NCI-H526 treated with DMSO at 0.1 percent for 48 hours (cell line): ENCODE measurements around the gene PLA2G12A.
A peak's percentile ranks its signal among the peaks of the same experiment; 100 is the strongest.
"Not testable (repeated sequence)": the region's sequence is repeated elsewhere in the genome, so short reads cannot be mapped to it uniquely, and the experiment has no call there.

Experiments used
- DNase-seq: peaks from one replicate; lab custom pipeline; 2025; lab: John Stamatoyannopoulos, UW

PLA2G12A gene

DNA sequence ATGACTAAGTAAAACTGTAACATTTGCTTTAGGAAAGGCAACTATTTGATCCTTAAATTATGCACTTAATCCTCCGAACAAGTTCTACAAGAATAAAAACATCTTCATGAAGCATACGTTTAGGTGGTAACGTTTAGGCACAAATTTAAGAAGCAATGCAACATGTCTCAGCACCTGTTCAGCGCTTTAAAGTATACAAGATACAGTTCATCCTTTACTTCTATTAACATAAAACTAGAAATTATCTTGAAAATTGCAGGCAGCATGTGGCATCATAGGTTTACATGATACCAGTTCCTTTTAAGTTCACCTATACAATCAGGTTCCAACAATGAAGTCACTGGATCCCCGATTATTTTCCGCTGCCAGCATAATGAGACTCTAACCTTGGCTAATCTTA lies 1.5 kb downstream of the PLA2G12A start:
- peak; percentile 25 for DNase-seq

DNA sequence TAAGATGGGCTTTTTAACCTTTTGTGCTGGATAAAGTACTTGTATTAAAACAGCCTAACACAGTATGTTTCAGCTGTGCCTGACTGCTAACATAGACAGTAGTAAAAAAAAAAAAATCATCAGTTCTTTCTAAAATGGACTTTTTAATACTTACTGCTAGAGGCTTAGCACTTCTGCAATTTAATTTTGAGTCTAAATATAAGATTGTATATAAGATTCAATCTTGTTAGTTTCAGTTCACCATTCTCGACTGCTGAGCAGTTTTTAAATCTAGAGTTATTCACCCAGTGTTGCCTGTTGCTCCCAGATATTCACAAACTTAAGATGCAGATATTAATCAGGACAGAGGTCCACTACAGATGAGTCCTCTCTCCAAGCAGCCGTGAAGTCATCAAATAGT lies 6.8 kb downstream of the PLA2G12A start:
- no peak for DNase-seq

DNA sequence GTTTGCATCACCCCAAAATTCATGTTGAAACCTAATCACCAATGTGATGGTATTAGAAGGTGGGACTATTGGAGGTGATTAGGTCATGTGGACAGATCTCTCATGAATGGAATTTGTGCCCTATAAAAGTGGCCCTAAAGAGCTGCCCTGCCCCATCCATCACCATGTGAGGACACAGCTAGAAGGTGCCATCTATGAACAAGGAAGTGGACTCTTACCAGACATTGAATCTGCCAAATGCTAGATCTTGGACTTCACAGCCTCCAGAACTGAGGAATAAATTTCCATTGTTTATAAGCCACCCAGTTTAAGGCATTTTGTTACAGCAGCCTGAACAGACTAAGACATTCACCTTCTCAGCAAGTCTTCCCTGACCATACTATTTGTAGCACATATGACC lies 7.5 kb downstream of the PLA2G12A start:
- no peak for DNase-seq

DNA sequence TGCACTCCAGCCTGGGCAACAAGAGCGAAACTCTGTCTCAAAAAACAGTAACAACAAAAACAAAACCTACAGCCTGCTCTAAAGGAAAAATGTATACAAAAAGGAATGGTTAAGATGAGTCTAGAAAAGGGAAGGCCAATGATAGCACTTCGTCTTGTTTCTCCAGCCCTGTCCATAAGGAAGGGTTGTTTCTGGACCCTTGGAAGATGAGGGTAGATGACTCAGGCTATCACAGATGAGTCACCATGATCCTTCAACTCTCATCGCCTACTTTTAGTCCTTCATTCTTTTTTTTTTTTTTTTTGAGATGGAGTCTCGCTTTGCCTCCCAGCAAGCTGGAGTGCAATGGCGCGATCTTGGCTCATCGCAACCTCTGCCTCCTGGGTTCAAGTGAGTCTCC lies 8.8 kb downstream of the PLA2G12A start:
- no peak for DNase-seq

GRCh38 chr4:109719604-109720003 lies 10.3 kb downstream of the PLA2G12A start:
- DNase-seq: no peak

- no peak for DNase-seq
Measured at GRCh38 chr4:109718759-109719158, 11.1 kb downstream of the PLA2G12A start.

DNA sequence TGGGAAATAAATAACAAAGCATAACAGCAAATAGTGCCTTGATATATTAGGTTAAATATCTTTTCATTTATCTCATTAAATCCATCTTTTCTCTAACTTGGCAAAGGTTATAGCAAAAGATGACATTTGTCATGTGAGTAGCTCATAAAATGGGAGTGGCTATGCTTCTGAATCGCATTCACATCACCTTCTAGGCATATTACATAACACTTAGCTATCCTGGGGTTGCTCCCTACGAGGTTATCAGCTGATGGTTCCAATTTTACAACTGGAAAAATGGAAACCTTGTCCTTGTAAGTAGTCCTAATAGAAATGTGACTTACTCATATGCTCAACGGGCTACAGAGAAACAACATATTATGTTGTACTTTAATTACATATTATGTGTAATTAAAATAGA lies 16.4 kb downstream of the PLA2G12A start:
- DNase-seq: no peak

DNA sequence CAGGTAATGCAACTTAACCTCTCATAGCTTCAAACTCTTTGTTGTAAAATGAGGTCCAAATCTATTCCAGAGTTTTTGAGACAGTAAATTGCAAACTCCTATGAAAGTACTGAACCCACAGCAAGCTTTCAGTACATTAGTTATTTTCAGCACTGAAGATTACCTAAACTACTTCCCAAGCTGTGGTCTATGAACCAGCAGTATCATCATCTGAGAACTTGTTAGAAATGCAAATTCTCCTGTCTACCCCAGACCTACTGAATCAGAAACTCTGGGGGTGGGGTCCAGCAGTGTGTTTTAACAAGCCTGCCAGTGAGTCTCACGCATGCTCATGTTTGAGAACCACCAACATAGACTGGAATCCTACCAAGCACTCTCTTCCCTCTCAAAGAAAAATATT lies 20.9 kb downstream of the PLA2G12A start:
- no peak for DNase-seq

- no peak for DNase-seq
Measured at GRCh38 chr4:109708435-109708834, 21.4 kb downstream of the PLA2G12A start.

GRCh38 chr4:109703664-109704361 lies 26.1 kb downstream of the PLA2G12A start:
- DNase-seq: no peak

DNA sequence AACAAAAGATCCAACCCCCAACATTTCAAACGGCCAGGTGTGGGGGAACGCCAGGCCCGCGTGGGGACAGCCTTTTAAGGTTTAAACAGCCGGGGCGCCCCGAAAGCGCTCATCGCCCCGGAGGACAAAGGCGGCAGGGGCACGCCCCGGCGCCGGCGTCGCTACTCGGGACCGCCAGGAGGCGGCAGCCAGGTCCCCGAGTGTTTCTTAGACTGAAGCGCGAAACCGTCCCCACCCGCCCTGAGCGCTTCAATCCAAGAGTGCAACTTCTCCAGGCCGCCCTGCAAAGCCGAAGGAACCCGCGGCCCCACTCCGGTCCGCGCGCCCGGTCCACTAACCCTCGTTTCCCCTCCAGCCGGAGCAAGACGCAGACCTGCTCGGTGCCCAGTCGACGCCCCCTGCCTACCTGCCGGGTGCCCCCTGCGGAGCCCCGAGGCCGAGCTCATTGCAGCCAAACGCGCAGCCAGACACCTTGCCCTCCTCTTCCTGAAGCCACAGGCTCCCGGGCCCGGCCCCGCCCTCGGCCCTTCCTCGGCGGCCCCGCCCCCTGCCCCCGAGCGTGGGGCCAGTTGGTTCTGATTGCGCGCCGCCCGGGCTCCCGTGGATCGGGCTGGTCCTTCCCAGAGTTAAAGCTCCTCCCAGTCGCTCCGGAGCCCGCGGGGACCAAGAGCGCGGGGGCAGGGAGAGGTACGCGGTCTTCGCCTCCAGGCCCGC lies 26.8 kb downstream of the PLA2G12A start, which contains the start of gene CASP6:
CASP6 (minus strand) TSS at position 496 of the 714 bp plus-strand sequence; CDS start at position 446, 50 bp downstream.
- peak; percentile 80 for DNase-seq

- peak; percentile 68 for DNase-seq
Measured at GRCh38 chr4:109701566-109702410, 28.1 kb downstream of the PLA2G12A start.

DNA sequence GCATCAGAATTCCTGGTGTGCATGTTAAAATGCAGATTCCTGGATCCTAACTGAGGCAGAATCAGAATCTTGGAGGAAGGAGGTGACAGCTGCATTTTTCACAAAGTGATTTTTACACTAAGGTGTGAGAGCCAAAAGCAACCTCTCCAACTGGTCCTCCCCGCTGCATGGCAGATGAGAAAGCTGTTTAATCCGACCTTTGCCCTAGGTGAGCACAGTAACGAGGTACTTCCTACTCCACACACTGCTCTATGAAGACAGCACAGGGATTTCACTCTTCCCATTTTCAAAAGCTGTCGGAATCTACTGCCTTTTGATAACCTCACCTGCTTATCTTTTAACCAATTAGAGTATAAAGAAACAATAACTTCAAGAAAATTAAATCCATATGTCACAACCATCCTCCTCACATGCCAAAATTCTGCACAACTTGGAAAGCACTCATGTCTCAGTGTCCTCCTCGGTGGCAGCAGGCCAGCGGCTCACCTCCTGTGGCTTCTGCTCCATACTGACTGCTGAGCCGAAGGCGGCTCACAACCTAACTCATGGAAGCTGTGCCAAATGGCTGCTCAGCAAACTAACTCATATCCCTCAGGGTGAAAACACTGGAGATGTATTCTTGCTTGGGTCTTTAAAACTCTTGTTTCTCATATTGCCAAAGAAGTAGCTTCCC lies 30.2 kb downstream of the PLA2G12A start:
- no peak for DNase-seq

- no peak for DNase-seq
Measured at GRCh38 chr4:109698656-109699055, 31.2 kb downstream of the PLA2G12A start.

GRCh38 chr4:109691411-109691920 lies 38.4 kb downstream of the PLA2G12A start:
- DNase-seq: no peak

DNA sequence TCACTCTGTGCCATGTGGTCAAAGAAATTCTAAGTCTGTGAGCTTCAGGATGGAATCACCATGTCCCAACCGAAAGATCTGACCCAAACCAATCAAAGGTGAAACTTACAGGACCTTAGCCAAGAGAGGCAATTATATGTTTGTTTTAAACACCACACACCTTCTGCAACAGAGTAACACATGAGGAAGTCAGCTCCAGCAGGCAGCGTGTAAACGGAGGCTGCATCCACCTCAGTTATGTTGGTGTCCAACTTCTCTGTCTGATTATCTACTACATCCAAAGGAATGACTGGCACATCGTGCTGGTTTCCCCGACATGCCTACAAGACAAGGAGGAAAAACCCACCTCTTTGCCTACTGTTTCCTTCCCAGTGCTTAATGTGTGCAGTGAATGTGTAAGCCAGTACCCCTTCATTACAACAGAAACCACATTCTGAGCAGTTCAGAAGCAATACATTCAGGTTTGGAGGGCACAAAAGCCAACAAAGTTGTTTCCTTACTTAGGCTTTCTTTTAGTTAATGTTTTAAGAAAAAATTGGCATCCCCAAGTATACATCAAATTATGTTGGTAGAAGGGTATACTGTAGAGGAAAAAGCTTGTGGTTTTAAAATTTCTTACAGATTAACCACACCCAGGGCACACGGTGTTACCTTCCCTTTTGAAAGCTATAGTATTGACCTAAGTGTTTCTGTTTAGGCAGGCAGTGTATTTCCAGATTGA lies 39.0 kb downstream of the PLA2G12A start:
- no peak for DNase-seq

DNA sequence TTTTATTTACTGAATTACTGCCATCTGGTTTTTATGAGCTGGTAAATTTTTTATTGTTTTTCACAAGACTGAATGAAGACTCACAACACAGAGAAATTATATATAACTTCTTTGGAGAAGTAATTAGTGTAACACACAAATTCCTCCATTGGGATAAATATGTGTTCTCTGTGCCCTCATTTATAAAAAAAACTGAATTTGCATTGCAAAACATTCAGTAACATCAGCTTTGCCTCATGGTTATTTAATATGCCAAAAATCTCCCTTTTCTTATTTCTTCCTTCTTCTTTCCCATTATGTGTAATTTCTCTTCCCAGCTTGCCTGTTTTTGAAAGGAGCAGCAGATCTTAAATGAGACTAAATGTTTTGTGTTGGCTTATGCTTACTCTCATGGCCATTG lies 45.1 kb downstream of the PLA2G12A start:
- DNase-seq: peak; percentile 98

DNA sequence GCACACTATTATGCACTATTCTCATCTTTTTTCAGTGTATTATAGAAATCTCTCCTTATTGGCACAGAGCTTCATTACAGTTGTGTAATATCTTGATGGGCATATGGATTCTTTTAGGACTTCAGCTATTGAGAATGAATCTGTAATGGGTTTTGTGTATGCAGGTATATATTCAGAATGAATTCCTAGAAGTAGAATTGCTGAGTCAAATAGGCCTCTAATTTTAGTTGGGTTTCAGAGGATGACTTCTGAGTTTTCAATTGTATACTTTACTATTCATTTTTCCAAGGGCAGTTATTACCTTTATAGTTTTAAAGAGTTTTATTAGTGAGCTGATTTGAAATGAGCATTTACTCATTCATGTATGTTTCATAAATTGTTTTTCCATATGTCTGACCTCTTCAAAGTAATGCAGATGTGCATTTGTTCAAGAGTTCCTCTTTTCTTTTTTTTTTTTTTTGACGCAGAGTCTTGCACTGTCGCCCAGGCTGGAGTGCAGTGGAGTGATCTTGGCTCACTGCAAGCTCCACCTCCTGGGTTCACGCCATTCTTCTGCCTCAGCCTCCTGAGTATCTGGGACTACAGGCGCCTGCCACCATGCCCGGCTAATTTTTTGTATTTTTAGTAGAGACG lies 46.1 kb downstream of the PLA2G12A start:
- DNase-seq: no peak

GRCh38 chr4:109682875-109683274 lies 47.0 kb downstream of the PLA2G12A start:
- DNase-seq: no peak

- not testable (repeated sequence) for DNase-seq
Measured at GRCh38 chr4:109678925-109679324, 50.9 kb downstream of the PLA2G12A start.

DNA sequence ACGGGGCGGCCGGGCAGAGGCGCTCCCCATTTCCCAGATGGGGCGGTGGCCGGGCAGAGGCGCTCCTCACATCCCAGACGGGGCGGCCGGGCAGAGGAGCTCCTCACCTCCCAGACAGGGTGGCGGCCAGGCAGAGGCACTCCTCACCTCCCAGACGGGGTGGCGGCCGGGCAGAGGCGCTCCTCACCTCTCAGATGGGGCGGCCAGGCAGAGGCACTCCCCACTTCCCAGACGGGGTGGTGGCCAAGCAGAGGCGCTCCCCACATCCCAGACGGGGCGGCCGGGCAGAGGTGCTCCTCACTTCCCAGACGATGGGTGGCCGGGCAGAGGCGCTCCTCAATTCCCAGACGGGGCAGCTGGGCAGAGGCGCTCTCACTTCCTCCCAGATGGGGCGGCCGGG lies 51.4 kb downstream of the PLA2G12A start:
- DNase-seq: not testable (repeated sequence)
